HFFc6 (cell line): Measurements from ENCODE around the gene TMEM11. TPM values are rescaled to one million over a fixed set of nuclear protein-coding genes. Genes with fewer than 3 reads are reported as not detected.

Experiments used
- DNase-seq: peaks from one replicate; pipeline ENCODE4 v3.0.0-alpha.2; 2018
- H3K27ac Mint-ChIP-seq: 2 replicates; pipeline ENCODE4 v1.8.0; 2020; ENCODE audit warnings: mild to moderate bottlenecking, mixed read lengths
- H3K27me3 Mint-ChIP-seq: 2 replicates; pipeline ENCODE4 v1.8.0; 2021; ENCODE audit warnings: mild to moderate bottlenecking, moderate library complexity, mixed read lengths; ENCODE audit not compliant: insufficient read depth
- H3K36me3 Mint-ChIP-seq: 2 replicates; pipeline ENCODE4 v1.8.0; 2021; ENCODE audit warnings: low read depth, mixed read lengths
- H3K4me1 Mint-ChIP-seq: 2 replicates; pipeline ENCODE4 v1.8.0; 2020; ENCODE audit warnings: low read depth, mixed read lengths
- H3K4me3 Mint-ChIP-seq: 2 replicates; pipeline ENCODE4 v1.8.0; 2020; ENCODE audit warnings: mild to moderate bottlenecking, moderate library complexity, mixed read lengths
- H3K9me3 Mint-ChIP-seq: 2 replicates; pipeline ENCODE4 v1.8.0; 2020; ENCODE audit warnings: mild to moderate bottlenecking, mixed read lengths
- CTCF ChIP-seq: fragments of 200-600 bp; sonication (generic); IDR thresholded peaks from 2 replicates; pipeline ENCODE4 v1.5.0; 2021; ENCODE audit warnings: antibody characterized with exemption, mild to moderate bottlenecking
- total RNA-seq, 6 experiments: library from RNA; stranded (reverse); fragmentation: NEBNext Ultra II Directional; extraction: Animal tissue kit (Norgen Biotek cat#: 25700); gene quantifications; 2 replicates in 1 of 6; 3 replicates in 5 of 6; pipeline ENCODE4 v1.2.3, GENCODE V29; 2021

Gene TMEM11
- total RNA-seq, 6 experiments from 2014 or later = 32.5 to 37.6 (median 33.9) TPM

DNA sequence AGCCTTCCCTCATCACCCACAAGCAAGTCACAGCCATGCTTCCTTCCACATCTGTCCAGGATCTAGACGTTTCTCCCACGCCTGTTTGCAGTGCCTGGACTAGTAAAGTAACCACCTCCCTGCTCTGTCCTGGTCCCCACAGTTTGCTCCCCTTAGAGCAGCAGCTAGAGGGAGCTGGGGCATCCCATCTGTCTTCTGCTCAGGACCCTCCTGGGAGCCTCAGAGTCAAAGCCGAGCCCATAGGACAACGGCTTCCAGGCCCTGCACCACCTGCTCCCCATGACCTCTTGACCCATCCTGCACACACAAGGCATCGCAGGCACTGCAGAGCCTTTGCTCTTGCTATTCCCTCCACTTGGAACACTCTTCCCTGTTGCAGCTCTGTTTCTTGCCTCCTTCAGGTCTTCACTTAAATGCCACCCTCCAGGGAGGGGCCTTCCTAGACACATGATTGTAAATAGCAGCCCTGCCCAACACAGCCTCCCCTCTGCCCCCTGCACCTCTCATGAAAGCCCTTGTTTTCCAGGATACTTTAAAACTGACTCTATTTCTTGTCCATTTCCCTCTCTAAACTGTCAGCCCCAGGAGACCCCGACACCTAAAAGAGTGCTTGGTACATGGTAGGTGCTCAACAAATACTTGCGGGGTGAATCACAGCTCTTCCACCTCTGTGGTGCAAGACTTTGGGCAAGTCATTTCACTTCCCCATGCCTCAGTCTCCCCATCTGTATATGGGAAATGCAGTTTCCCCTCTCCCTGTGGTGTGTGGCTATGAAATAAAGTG lies 36.2 kb upstream of the TMEM11 start:
- Mint-ChIP-seq H3K4me1 (peaks cover 17% of the 10 kb centered on the region), H3K36me3 (no peaks in the 10 kb centered on the region), H3K27me3 (peaks cover 2% of the 10 kb centered on the region; the same call in 1 of the 2 replicates), H3K9me3 (no peaks in the 10 kb centered on the region), H3K27ac (no peak overlapping the region), H3K4me3 (no peak overlapping the region)
- DNase-seq = no peak
- TF ChIP-seq CTCF = no peak; the same call in 1 of the 2 replicates

DNA sequence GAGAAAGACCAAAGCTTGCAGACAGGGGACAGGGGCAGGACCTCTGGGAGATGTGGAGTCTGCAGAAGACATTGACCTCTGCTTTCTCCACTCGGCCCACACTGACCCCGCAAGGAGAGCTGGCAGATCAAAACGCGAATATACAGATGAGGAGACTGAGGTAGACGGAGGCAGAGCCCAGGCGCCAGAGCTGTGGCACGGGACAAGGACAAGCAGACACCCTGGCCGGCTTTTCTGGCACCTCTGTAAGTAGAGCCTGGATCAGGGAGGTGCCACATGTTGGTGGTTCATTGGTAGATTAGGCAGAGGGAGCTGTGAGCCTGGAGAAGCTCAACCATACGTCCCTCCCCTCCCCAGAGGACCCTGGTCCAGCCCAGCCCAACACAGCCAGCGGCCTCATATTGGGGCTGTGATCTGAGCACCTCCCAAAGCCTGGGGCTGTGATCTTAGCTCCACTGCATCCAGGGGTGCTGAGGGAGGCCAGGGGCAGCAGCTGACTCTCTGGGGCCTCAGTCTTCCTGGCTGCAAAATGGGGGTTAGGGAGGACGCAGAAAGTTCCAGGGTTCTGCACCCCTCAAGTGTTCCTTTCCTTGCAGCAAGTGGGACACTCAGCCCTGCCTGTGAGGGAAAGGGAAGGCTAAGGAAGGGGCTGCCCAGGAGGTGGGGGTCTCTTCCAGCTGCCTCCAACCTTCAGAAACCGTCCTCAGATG lies 35.3 kb upstream of the TMEM11 start:
- no peak for DNase-seq
- Mint-ChIP-seq H3K36me3 (no peaks in the 10 kb centered on the region), H3K27ac (no peak overlapping the region), H3K4me3 (no peak overlapping the region), H3K4me1 (peaks cover 17% of the 10 kb centered on the region), H3K9me3 (no peaks in the 10 kb centered on the region), H3K27me3 (peaks cover 2% of the 10 kb centered on the region; the same call in 1 of the 2 replicates)
- no peak for TF ChIP-seq CTCF

- H3K9me3 Mint-ChIP-seq = no peaks in the 10 kb centered on the region
- H3K27ac Mint-ChIP-seq = no peak overlapping the region
- no peak for TF ChIP-seq CTCF
- no peaks in the 10 kb centered on the region for H3K36me3 Mint-ChIP-seq
- H3K4me3 Mint-ChIP-seq = no peak overlapping the region
- peaks cover 17% of the 10 kb centered on the region for H3K4me1 Mint-ChIP-seq
- DNase-seq = no peak
- H3K27me3 Mint-ChIP-seq = peaks cover 2% of the 10 kb centered on the region; the same call in 1 of the 2 replicates
These were observed 34.5 kb upstream of the TMEM11 start for GRCh38 chr17:21248500-21248899.

DNA sequence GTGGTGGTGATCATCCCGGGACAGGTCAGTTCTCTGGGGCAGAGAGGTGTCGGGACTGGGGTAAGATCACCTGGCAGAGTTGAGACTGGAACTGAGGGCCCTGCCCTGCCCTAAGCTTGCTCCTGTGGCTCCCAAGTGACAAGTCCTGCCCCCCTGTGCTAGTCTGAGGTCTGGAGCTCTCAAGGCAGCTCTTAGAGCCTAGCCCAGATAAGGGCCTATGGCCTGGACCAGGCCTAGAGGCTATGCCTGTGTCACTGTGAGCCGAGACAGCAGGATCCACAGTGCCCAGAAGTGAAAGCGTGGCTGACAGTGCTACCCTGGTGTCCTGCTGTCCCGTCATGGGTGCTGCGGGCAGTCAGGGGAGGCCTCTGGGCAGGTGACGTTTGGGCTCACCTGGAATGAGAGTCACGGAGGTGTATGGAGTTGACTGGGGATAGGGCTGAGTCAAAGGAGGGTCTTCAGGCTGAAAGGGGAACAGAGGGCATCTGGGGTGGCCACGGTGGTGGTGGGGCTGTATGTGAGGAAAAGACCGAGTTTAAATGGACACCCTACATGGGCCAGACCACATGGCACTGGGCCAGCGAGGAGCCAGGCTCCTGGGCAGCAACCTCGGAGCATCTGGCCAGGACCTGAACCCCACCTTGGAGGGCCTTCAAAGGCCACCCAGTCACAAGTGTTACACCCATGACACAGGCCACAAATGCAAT lies 33.7 kb upstream of the TMEM11 start:
- no peaks in the 10 kb centered on the region for H3K36me3 Mint-ChIP-seq
- no peak for TF ChIP-seq CTCF
- no peak overlapping the region for H3K4me3 Mint-ChIP-seq
- DNase-seq = no peak
- H3K9me3 Mint-ChIP-seq = no peaks in the 10 kb centered on the region
- peaks cover 17% of the 10 kb centered on the region for H3K4me1 Mint-ChIP-seq
- H3K27me3 Mint-ChIP-seq = peaks cover 2% of the 10 kb centered on the region; the same call in 1 of the 2 replicates
- no peak overlapping the region for H3K27ac Mint-ChIP-seq

GRCh38 chr17:21246698-21247097 lies 32.7 kb upstream of the TMEM11 start:
- Mint-ChIP-seq H3K4me1 (peaks cover 19% of the 10 kb centered on the region; the same call in 1 of the 2 replicates), H3K4me3 (no peak overlapping the region), H3K36me3 (no peaks in the 10 kb centered on the region), H3K27ac (no peak overlapping the region), H3K9me3 (no peaks in the 10 kb centered on the region), H3K27me3 (peaks cover 2% of the 10 kb centered on the region; the same call in 1 of the 2 replicates)
- no peak for TF ChIP-seq CTCF
- DNase-seq = no peak
